Parathyroid adenoma (tissue), 2 donors: ENCODE results near the gene CYTL1.

ENCODE experiments used
- H2AFZ ChIP-seq: fragments of 300-600 bp; sonication (generic); one replicate; pipeline ENCODE4 v1.7.0; 2017; ENCODE audit warnings: antibody characterized with exemption, mild to moderate bottlenecking
- H3K27ac ChIP-seq: fragments of 300-600 bp; sonication (generic); one replicate; pipeline ENCODE4 v1.7.0; 2017
- H3K27me3 ChIP-seq: fragments of 300-600 bp; sonication (generic); one replicate; pipeline ENCODE4 v1.7.0; 2017; ENCODE audit warnings: low read length; ENCODE audit not compliant: control insufficient read depth, insufficient read depth
- H3K36me3 ChIP-seq: fragments of 300-600 bp; sonication (generic); one replicate; pipeline ENCODE4 v1.7.0; 2017; ENCODE audit warnings: low read length; ENCODE audit not compliant: control insufficient read depth, insufficient read depth
- H3K4me1 ChIP-seq: fragments of 300-600 bp; sonication (generic); one replicate; pipeline ENCODE4 v1.7.0; 2017; ENCODE audit warnings: control low read depth
- H3K4me2 ChIP-seq: fragments of 300-600 bp; sonication (generic); one replicate; pipeline ENCODE4 v1.7.0; 2017; ENCODE audit warnings: low read length
- H3K4me3 ChIP-seq: fragments of 300-600 bp; sonication (generic); one replicate; pipeline ENCODE4 v1.7.0; 2017; ENCODE audit warnings: low read depth, low read length
- H3K79me2 ChIP-seq: fragments of 300-600 bp; sonication (generic); one replicate; pipeline ENCODE4 v1.7.0; 2017; ENCODE audit warnings: control low read depth
- H3K9ac ChIP-seq: fragments of 300-600 bp; sonication (generic); one replicate; pipeline ENCODE4 v1.7.0; 2017; ENCODE audit warnings: mild to moderate bottlenecking
- H3K9me3 ChIP-seq: fragments of 300-600 bp; sonication (generic); one replicate; pipeline ENCODE4 v1.7.0; 2017; ENCODE audit warnings: low read length; ENCODE audit not compliant: control insufficient read depth
- TF ChIP-seq, protein P1 (sequence below): fragments of 300-600 bp; sonication (generic); IDR thresholded peaks from one replicate; pipeline ENCODE4 v1.7.0; 2017; ENCODE audit warnings: antibody characterized with exemption, mild to moderate bottlenecking
- donor health status: primary hyperparathyroidism.

The CYTL1 gene

DNA sequence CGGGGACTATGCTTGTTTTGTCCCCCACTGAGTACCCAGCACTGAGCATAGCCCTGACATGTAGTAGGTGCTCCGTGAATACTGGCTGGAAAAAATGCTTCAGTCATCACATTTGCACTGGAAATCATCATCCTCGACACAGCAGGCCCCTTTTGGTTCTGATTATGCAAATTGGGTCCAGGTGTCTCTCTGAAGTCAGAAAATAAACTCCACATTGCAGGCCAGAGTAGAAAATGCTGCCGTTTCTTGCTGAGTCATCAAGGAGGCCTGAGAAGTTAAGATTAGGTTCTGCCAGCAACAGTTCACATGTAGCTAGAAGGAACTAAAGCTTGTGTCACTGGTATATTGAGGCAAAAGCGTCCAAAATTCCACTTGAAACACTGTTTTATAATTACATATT, 17.0 kb upstream of the CYTL1 start:
- H2AFZ ChIP-seq, result no peak overlapping the region
- H3K36me3 ChIP-seq, result no peaks in the 10 kb centered on the region
- H3K4me1 ChIP-seq, result no peaks in the 10 kb centered on the region
- H3K27me3 ChIP-seq, result no peaks in the 10 kb centered on the region
- TF ChIP-seq, protein P1, sequence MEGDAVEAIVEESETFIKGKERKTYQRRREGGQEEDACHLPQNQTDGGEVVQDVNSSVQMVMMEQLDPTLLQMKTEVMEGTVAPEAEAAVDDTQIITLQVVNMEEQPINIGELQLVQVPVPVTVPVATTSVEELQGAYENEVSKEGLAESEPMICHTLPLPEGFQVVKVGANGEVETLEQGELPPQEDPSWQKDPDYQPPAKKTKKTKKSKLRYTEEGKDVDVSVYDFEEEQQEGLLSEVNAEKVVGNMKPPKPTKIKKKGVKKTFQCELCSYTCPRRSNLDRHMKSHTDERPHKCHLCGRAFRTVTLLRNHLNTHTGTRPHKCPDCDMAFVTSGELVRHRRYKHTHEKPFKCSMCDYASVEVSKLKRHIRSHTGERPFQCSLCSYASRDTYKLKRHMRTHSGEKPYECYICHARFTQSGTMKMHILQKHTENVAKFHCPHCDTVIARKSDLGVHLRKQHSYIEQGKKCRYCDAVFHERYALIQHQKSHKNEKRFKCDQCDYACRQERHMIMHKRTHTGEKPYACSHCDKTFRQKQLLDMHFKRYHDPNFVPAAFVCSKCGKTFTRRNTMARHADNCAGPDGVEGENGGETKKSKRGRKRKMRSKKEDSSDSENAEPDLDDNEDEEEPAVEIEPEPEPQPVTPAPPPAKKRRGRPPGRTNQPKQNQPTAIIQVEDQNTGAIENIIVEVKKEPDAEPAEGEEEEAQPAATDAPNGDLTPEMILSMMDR, result no peak
- no peak overlapping the region for H3K27ac ChIP-seq
- H3K4me3 ChIP-seq, result no peak overlapping the region
- no peaks in the 10 kb centered on the region for H3K9me3 ChIP-seq
- no peak overlapping the region for H3K4me2 ChIP-seq
- H3K79me2 ChIP-seq, result no peaks in the 10 kb centered on the region
- no peak overlapping the region for H3K9ac ChIP-seq

DNA sequence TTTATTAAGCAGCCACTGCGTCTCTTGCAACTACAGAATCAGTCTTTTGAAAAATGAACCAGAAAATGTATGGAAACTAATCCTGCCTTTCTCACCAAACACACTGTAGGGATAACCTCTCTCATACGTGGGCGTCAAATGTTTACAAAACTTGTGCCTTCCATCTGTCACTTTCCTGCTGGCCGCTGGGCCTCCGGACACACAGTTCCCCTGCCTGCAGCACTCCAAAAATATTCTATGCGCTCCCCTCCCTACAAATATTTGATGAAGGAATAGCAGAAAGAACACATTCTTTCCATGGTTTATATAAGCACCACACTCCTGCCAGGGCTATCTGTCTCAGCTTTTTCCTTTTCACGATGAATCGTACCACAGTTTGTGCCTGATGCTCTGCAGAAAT, 14.9 kb upstream of the CYTL1 start:
- H3K27ac ChIP-seq, result no peak overlapping the region
- no peak overlapping the region for H3K4me3 ChIP-seq
- H3K9me3 ChIP-seq, result no peaks in the 10 kb centered on the region
- no peaks in the 10 kb centered on the region for H3K36me3 ChIP-seq
- no peak overlapping the region for H3K9ac ChIP-seq
- no peak overlapping the region for H3K4me2 ChIP-seq
- no peaks in the 10 kb centered on the region for H3K27me3 ChIP-seq
- no peak overlapping the region for H2AFZ ChIP-seq
- no peaks in the 10 kb centered on the region for H3K4me1 ChIP-seq
- TF ChIP-seq, protein P1, result no peak
- H3K79me2 ChIP-seq, result no peaks in the 10 kb centered on the region

DNA sequence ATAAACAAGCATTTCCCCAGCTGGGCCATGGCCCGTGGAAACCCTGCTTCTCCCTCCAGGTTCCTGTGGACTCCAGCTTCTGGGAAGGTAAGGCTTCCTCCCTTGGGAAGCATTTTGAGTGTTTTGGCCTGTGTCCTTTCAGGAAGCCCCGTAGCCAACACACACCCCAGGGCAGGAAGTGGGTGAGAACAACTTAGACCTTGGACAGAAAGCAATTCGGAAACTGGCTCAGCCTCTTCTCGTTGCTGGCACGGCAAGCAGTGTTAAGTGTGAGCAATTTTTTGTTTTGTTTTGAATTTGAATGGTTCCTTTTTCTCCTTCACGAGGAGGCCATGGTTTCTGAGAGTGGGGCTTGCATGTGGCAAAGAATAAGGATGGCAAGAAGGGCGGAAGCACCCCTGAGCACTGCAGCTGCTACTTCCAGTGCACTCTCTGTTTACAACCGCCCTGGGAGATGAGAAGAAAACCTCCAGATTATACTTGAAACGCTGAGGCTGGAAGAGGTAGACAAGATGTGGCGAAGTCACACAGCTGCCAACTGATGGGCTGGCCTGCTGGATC, 14.1 kb upstream of the CYTL1 start:
- H3K9ac ChIP-seq, result no peak overlapping the region
- no peaks in the 10 kb centered on the region for H3K79me2 ChIP-seq
- H3K4me1 ChIP-seq, result no peaks in the 10 kb centered on the region
- H3K36me3 ChIP-seq, result no peaks in the 10 kb centered on the region
- H3K4me3 ChIP-seq, result no peak overlapping the region
- H2AFZ ChIP-seq, result no peak overlapping the region
- no peak overlapping the region for H3K27ac ChIP-seq
- H3K9me3 ChIP-seq, result no peaks in the 10 kb centered on the region
- TF ChIP-seq, protein P1, result no peak
- no peaks in the 10 kb centered on the region for H3K27me3 ChIP-seq
- no peak overlapping the region for H3K4me2 ChIP-seq

DNA sequence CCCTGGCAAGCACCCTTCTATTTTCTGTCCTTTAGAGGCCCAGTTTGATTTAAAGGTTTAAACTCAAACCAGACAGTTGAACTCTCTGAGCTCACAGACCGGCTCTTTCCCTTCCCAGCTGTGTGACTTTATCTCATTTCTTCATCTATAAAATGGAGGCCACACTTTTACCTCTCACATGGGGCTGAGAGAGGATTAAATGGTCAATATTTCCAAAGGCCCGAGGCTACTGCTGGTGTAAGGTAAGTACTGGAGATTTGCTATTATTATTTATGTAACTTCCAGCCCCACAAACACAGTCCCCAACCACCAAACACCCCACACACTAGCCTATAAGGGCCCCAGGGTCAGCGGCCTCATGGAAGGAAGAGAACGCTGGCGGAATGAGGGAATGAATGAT, 13.6 kb upstream of the CYTL1 start:
- no peaks in the 10 kb centered on the region for H3K79me2 ChIP-seq
- H3K4me3 ChIP-seq, result no peak overlapping the region
- no peaks in the 10 kb centered on the region for H3K9me3 ChIP-seq
- H2AFZ ChIP-seq, result no peak overlapping the region
- no peaks in the 10 kb centered on the region for H3K4me1 ChIP-seq
- H3K27ac ChIP-seq, result no peak overlapping the region
- H3K9ac ChIP-seq, result no peak overlapping the region
- TF ChIP-seq, protein P1, result no peak
- no peak overlapping the region for H3K4me2 ChIP-seq
- H3K27me3 ChIP-seq, result no peaks in the 10 kb centered on the region
- no peaks in the 10 kb centered on the region for H3K36me3 ChIP-seq

DNA sequence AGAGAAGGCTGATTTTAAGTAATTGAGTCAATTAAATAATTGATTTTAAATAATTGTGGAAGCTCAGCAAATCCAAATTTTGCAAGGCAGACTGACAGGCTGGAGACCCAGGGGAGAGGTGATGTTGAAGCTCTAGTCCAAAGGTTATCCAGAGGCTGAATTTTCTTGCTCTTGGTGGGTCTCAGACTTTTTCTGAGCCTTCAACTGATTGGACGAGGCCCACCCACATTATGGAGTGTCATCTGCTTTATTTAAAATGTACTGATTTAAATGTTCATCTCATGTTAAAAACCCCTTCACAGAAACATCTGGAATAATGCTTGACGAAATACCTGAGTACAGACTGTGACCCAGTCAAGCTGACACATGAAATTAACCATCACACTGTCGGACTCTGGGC, 11.7 kb upstream of the CYTL1 start:
- Histone ChIP-seq H3K4me2 (no peak overlapping the region), H3K27ac (no peak overlapping the region), H3K4me1 (no peaks in the 10 kb centered on the region), H3K79me2 (no peaks in the 10 kb centered on the region), H3K9ac (no peak overlapping the region), H3K9me3 (no peaks in the 10 kb centered on the region), H3K36me3 (no peaks in the 10 kb centered on the region), H3K27me3 (no peaks in the 10 kb centered on the region), H3K4me3 (no peak overlapping the region), H2AFZ (no peak overlapping the region)
- TF ChIP-seq, protein P1, result no peak
